Activated CD4-positive, alpha-beta T cell treated with anti-CD3 and anti-CD28 coated beads for 1 hour (primary cell): ENCODE results near the gene MRPS15.
"Not testable (repeated sequence)": the region's sequence is repeated elsewhere in the genome, so short reads cannot be mapped to it uniquely, and the experiment has no call there.

Source experiments
- DNase-seq: peaks from one replicate; pipeline ENCODE4 v3.0.0-alpha.2; 2020

MRPS15 gene

GRCh38 chr1:36463803-36464604 is at the start of gene MRPS15:
Gene MRPS15, minus strand, starts transcription at chr1:36464384. Its CDS starts 109 bp downstream, at chr1:36464275.
- peak; percentile 91 for DNase-seq

DNA sequence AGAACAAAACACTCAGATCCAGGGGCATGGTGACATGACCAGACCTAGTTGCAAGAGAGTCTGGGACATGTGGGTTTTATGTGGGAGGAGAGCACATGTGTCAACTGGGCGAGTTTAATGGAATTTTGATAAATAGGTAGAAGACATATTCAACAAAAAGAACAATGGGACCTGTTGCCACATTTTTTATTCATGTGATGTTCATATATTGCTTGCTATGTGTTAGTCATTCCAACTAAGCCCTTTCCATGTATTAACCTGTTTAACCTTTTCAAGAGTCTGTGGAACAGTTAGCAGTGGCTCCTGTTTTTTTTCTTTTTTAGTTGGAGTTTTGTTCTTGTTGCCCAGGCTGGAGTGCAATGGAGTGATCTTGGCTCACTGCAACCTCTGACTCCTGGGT is 48.7 kb upstream of the MRPS15 start:
- no peak for DNase-seq

DNA sequence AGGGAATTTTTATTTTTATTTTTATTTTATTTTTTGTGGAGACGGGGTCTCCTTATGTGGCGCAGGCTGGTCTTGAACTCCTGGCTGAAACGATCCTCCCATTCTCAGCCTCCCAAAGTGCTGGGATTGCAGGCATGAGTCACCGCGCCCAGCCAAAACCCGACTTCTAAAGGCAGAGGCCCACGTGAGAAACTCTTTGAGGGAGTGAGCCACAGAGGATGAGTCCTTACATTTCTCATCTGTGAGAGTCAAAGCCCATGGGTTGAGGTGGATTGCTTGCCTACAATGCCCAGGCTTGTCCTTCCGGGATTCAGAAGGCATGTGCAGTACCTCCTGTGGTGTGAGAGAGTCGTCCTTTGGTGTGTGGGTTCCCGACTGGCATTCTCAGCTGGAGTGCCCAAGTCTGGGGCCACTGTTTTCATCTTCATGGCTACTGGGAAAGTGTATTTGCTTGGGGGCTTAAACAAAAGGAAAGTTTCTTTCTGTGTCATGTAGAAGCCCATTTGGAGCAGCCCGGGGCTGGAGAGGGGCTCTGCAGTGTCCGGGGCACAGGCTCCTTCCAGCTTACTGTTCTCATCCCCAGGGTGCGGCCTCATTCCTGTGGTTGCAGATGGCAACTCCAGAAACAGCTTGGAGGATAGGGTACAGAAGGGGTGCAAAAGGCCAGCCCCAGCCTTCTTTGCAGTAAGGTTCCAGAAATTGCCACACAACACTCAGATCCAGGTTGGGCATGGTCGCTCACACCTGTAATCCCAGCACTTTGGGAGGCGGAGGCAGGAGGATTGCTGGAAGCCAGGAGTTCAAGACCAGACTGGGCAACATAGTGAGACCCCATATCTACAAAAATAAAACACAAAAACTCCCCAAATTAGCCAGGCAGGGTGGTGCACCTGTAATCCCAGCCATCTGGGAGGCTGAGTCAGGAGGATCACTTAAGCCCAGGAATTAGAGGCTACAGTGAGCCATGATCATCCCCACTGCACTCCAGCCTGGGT is 47.9 kb upstream of the MRPS15 start:
- no peak for DNase-seq

GRCh38 chr1:36511220-36511619 is 47.0 kb upstream of the MRPS15 start:
- not testable (repeated sequence) for DNase-seq

- DNase-seq = no peak
These were observed 46.2 kb upstream of the MRPS15 start for GRCh38 chr1:36510418-36510817.

- DNase-seq = no peak
These were observed 44.1 kb upstream of the MRPS15 start for GRCh38 chr1:36508257-36508656.

- DNase-seq = no peak
These were observed 42.2 kb upstream of the MRPS15 start for GRCh38 chr1:36506276-36506920.

- no peak for DNase-seq
These were observed 39.5 kb upstream of the MRPS15 start for GRCh38 chr1:36503733-36504132.

DNA sequence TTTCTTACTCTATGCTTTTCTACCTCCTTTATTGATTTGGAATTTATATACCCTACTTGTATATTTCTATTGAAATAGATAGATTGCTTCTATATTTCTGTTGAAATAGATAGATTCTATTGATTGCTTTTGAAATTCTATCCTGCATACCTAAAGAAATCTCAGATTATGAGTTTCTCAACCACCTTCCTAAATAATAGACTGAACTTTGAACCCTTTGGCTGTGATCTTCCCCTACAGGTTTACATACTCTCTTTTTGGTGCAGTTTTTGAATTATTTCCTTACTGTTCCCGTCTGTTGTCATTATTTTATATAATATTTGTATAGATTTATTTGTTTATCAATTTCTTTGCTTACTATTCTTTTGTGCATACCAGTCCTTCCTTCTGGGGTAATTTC is 39.0 kb upstream of the MRPS15 start:
- DNase-seq = no peak

- DNase-seq = no peak
These were observed 38.4 kb upstream of the MRPS15 start for GRCh38 chr1:36502616-36503015.

GRCh38 chr1:36501911-36502310 is 37.7 kb upstream of the MRPS15 start:
- DNase-seq = not testable (repeated sequence)

DNA sequence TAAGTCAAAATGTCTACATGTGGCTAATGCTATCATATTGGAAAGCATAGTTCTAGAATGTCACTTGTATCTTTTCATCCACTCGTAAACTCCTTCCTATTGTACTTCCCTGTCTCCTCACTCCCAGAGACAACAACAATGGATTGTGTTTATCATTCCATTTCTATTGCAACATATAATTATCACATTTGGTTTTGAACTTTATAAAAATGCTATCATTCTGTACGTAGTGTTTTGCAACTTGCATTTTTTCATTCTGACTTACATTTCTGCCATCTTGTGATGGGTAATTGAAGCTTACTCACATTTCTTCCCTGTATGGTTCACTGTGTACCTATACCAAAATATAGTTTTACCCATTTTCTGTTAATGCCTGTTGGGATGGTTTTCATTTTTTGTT is 33.0 kb upstream of the MRPS15 start:
- no peak for DNase-seq

DNA sequence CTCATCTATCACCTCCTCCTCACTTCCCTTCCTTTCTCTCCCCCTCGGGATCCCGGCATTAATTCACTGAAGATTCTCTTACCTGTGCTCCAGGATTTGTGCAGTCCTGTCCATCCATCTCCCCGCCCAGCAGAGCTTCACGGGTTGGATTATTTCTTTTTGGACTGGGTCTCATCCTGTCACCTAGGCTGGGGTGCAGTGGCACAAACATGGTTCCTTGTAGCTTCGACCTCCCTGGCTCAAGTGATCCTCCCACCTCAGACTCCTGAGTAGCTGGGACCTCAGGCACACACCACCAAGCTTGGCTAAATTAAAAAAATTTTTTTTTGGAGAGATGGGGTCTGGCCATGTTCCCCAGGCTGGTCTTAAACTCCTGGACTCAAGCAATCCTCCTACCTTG is 30.8 kb upstream of the MRPS15 start:
- DNase-seq = no peak

GRCh38 chr1:36493524-36493923 is 29.3 kb upstream of the MRPS15 start:
- DNase-seq = no peak

DNA sequence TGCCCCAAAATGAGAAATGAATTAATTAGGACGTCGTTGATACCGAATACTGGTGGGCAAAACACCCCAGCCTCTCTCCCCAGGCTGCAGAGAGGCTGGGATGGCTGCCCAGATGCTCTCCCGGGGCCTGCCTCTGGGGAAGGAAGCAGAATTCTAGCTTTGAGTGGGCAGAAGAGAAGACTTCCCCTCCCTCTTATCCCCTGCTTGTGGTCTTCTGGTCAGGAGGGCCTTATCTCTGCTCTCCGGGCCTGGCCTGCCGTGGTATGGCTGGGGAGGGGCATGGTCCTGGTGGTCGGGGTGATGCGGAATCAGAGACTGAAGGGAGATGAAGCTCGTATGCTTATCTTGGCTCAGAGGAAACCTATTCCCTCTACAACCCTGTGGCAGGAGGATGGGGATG is 28.3 kb upstream of the MRPS15 start:
- no peak for DNase-seq

DNA sequence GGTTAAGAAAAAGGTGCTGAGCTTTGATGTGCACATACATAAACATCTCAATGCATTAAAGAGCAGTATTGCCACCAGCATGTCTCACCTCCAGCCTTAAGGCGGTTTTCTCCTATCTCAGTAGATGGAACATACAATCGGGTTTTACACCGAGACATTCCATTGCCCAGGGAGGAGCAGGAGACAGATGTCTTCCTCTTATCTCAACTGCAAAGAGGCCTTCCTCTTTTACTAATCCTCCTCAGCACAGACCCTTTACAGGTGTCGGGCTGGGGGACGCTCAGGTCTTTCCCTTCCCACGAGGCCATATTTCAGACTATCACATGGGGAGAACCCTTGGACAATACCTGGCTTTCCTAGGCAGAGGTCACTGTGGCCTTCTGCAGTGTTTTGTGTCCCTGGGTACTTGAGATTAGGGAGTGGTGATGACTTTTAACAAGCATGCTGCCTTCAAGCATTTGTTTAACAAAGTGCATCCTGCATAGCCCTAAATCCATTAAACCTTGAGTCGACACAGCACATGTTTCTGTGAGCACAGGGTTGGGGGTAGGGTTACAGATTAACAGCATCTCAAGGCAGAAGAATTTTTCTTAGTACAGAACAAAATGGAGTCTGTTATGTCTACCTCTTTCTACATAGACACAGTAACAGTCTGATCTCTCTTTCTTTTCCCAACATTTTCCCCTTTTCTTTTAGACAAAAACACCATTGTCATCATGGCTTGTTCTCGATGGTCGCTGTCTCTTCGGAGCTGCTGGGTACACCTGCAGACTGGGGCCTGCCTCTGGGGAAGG is 25.3 kb upstream of the MRPS15 start:
- not testable (repeated sequence) for DNase-seq

- DNase-seq = no peak
These were observed 23.7 kb upstream of the MRPS15 start for GRCh38 chr1:36487906-36488305.

DNA sequence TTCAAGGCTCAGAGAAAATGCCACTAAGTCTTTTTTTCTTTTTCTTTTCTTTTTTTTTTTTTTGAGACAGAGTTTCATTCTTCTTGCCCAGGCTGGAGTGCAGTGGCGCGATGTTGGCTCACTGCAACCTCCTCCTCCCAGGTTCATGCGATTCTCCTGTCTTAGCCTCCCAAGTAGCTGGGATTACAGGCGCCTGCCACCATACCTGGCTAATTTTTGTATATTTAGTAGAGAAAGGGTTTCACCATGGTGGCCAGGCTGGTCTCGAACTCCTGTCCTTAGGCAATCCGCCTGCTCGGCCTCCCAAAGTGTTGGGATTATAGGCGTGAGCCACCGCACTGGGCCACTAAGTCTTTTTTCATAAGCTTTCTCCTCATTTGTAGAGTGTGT is 23.1 kb upstream of the MRPS15 start:
- DNase-seq = not testable (repeated sequence)

DNA sequence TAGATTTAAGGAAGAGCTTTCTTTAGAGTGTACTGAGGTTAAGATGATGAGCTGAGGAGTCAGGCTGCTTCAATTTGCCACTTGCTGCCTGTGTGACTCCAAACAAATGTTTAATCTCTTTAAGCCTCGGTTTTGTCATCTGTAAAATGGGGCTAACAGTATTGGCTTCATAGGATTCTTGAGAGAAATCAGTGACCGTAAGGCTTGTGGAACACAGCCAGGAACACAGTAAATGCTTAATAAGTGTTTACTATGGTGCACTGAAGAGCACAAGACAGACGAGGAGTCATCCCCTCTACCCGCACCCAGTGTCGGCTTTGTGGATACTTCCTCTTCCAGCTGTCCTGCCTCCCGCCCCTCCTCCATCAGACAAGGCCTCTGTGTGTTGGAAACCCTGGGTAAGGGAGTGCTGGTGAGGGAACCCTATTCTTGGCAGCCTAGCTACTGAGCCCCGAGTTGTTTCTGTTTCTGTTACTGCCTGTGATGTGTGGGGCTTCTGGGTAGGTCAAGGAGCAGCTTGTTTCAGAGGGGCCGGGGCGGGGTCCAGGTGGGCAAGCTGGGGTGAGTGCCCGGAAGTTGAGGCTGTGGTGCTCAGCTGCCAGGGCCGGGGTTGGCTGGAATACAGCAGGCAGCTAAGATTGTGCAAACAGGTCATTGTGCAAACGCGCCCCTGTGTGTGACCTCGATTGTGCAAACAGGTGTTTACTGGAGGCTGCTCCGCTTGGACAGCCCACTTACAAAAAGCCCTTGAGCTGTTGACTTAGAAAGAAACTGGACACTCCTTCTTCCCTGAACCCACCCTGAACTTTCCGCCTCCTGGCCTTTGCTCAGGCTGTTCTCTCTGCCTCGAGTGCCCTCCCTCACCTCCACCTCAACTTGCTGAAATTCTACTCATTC is 22.5 kb upstream of the MRPS15 start:
- no peak for DNase-seq

DNA sequence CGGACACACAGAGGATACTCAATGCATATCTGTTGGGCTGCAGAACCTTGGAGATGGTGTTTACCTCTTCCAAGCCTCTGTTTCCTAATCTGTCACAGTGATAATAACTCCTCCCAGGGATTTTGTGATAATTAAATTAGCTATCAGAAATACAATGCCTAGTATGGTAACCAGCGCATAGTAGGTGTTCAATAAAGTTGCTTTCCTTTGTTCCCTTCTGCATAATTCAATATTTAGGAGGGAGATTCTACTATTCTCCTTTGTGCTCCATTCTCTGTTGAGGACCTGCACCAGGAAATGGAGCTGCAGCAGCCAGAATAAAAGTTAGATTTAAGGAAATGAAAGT is 21.9 kb upstream of the MRPS15 start:
- no peak for DNase-seq

DNA sequence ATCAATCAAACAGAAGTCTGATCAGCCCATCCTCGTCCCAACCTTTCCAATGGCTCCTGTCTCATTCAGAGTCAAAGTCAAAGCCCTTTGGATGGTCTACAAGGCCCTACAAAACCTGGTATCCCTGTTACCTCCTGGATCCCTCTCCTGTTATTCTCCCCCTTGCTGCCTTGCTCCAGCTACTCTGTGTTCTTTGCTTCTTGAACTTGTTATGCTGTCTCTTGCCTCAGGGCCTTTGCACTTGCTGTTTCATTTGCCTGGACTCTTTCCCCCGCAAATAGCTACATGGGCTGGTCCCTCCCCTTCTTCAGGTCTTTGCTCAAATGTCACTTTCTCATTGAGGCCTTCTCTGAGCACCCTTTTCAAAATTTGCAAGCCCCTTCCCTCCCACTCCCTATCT is 19.9 kb upstream of the MRPS15 start:
- no peak for DNase-seq
